Fibroblast of the aortic adventitia (primary cell): ENCODE results near the gene ZFC3H1. TPM values are rescaled to one million over a fixed set of nuclear protein-coding genes. Genes with fewer than 3 reads are reported as not detected.

ENCODE experiments used
- DNase-seq: peaks from one replicate; pipeline ENCODE4 v3.0.0-alpha.2; 2010; ENCODE audit warnings: low read depth
- H3K4me3 ChIP-seq: 2 replicates; pipeline ENCODE4 v1.5.1; 2011; ENCODE audit warnings: low read depth, mild to moderate bottlenecking, control low read depth, low read length, moderate library complexity
- CTCF ChIP-seq: IDR thresholded peaks from 2 replicates; pipeline ENCODE4 v1.5.1; 2011; ENCODE audit warnings: mild to moderate bottlenecking, low read length, control low read depth, inconsistent platforms; ENCODE audit not compliant: insufficient read depth
- total RNA-seq: library from RNA; depleted of rRNA; stranded (reverse); fragments of >200 nt; gene quantifications from 2 replicates; pipeline ENCODE4 v1.2.3, GENCODE V29; 2012; ENCODE audit warnings: low replicate concordance

Gene ZFC3H1
- total RNA-seq, 1 donor = 54.1 TPM

DNA sequence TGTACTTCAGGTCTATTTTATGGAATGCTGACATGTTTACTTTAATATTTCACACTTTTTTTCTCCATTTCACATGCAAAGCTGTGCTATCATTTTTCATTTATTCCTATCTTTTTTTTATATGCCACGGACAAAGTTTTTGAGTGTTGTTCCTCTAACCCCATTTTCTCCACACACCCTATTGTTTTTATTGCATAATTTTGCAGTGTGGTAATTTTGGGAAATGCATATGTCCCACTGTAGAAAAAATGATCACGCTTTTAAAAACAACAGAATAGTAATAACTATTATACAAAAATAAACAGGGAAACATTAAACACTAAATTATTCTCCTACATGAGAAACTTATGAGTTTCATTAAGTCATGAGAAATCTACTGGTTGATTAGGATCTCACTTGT, 14.2 kb downstream of the ZFC3H1 start:
- no peak for DNase-seq
- no peak for TF ChIP-seq CTCF

GRCh38 chr12:71648537-71648936, 15.1 kb downstream of the ZFC3H1 start:
- no peak overlapping the region for H3K4me3 ChIP-seq
- TF ChIP-seq CTCF = no peak
- DNase-seq = no peak

More for the DNA sequence above, 14.2 kb downstream of the ZFC3H1 start:
- H3K4me3 ChIP-seq = no peak overlapping the region

- H3K4me3 ChIP-seq = no peak overlapping the region
- no peak for TF ChIP-seq CTCF
- DNase-seq = no peak
Measured at GRCh38 chr12:71646512-71646911, 17.1 kb downstream of the ZFC3H1 start.

DNA sequence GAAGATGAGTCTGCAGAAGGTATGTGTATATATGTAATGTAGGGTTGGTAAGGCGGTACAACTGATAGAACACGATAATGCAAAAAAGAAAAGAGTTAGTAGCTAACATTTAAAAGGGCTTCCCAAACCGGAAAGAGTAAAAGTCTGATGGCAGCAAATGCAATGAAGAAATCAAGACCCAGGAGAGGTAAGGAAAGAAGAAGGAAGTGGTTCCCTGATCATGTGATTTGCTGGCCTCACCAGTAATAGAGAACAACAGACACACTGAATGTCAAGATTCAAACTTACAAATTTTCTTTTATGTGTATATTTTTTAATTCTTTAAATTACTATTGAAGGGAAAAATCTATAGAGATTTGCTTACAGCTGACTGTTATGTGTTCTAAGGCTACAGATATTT, 18.4 kb downstream of the ZFC3H1 start:
- no peak for DNase-seq
- TF ChIP-seq CTCF = no peak
- H3K4me3 ChIP-seq = no peak overlapping the region

DNA sequence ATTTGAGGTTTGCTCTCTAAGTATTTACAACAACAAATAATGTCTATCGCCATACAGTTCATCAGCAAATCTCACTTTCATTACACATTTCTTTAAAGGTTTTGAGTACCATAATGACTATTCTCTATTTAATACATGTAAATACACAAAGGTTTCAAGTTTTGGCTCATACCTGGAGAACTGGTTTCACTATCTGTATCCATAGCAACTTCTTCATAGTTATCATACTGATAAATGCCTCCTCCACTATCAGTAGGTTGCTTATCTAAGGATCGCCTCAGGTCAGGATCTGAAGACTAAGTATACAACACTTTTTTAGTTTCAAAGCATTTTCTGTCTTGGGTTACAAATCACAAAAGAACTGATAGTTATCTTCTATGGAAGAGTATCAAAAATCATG, 21.4 kb downstream of the ZFC3H1 start:
- no peak for DNase-seq
- TF ChIP-seq CTCF = no peak
- H3K4me3 ChIP-seq = no peak overlapping the region

GRCh38 chr12:71641390-71641789, 22.3 kb downstream of the ZFC3H1 start:
- H3K4me3 ChIP-seq = no peak overlapping the region
- DNase-seq = no peak
- no peak for TF ChIP-seq CTCF

DNA sequence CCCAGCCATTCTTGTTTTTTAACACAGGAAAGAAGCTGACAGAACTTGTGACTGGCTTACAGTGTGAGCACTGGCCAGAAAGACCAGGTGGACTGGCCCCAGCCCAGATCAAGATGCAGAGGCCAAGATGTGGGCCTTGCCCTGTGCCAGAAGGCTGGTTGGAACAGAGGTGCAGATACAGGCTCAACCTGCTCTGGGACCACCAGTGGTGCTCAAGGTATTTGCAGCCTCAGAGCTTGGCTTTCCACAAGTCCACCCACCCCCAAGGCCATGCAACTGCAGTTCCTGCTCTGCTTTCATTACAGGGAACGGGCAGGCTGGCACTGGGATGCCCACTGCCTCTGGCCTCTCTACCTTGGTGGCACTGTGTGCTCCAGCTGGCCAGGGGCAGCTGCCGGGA, 23.3 kb downstream of the ZFC3H1 start:
- DNase-seq = no peak
- H3K4me3 ChIP-seq = no peak overlapping the region
- TF ChIP-seq CTCF = no peak
